PFSK-1 (cell line): ENCODE measurements around the gene SEPTIN10.

Source experiments
- POLR2AphosphoS5 ChIP-seq: IDR thresholded peaks from 2 replicates; pipeline ENCODE4 v1.6.1; 2012; ENCODE audit warnings: low read depth, mild to moderate bottlenecking, control low read depth, low read length, moderate library complexity
- TAF1 ChIP-seq: IDR thresholded peaks from 2 replicates; pipeline ENCODE4 v1.6.1; 2012; ENCODE audit warnings: low read length, control low read depth, borderline replicate concordance; ENCODE audit not compliant: insufficient read depth

- TF ChIP-seq POLR2AphosphoS5 (no peak), TAF1 (no peak)
Observed at GRCh38 chr2:109560265-109560664, 53.5 kb downstream of the SEPTIN10 start.
